Medulla oblongata (tissue), 1 donor: Measurements from ENCODE around the gene FAM149A.

Experiments
- DNase-seq: peaks from one replicate; pipeline ENCODE4 v3.0.0-alpha.2; 2015; ENCODE audit errors: extremely low spot score

FAM149A gene

GRCh38 chr4:186202490-186203140, 98.1 kb downstream of the FAM149A start:
- DNase-seq: no peak

DNA sequence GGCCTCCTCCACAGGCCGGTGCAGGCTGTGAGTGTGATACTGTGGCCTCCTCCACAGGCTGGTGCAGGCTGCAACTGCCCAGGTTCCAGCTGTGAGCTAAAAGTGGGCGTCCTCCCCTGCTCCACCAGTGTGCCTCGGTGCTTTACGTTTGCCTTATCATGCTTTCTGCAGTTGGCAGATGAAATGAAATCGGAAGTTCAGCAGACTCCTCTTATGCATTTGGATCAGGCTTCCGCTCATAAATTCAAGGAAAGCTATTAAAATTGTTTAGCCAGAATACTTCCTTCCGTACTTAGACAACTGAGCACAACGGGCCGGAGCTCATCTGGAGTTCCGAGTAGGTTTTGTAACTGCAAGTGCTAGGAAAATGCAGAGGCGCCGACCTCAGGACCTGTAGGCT, 98.9 kb downstream of the FAM149A start:
- no peak for DNase-seq

GRCh38 chr4:186204103-186204559, 99.6 kb downstream of the FAM149A start:
- DNase-seq: no peak

DNA sequence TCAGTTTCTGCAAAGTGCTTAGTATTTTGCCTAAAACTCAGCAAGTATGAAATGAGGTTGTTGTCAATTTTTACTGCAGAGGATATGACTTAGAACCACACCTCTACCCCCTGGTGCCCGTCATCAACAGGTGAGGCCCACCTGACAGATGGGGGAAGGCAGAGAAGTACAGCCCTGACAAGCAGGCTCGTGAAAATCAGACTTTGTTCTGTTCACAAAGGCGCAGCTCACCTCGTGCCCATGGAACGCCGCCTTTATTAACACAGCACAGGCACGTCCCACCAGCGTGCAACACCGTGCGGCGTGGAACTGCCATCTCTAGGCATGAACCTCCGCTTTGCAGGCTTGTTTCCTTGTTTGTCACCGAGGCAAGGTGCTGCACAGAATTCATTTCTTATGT, 100.2 kb downstream of the FAM149A start:
- no peak for DNase-seq

DNA sequence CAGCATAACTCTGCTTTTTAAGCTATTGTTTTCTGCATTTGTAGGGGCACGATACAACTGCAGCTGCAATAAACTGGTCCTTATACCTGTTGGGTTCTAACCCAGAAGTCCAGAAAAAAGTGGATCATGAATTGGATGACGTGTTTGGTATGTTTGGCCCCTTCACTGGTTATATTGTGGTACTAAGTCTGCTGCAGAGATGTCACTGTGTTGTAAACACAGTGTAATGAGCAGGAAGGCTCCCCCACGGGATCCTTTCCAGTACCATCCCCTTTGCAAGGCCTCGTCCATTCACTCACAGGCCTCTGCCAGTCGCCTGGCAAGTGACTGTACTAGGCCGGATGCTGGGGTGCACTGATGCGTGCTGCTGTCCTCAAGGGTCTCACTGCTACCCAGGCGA, 100.7 kb downstream of the FAM149A start:
- no peak for DNase-seq

DNA sequence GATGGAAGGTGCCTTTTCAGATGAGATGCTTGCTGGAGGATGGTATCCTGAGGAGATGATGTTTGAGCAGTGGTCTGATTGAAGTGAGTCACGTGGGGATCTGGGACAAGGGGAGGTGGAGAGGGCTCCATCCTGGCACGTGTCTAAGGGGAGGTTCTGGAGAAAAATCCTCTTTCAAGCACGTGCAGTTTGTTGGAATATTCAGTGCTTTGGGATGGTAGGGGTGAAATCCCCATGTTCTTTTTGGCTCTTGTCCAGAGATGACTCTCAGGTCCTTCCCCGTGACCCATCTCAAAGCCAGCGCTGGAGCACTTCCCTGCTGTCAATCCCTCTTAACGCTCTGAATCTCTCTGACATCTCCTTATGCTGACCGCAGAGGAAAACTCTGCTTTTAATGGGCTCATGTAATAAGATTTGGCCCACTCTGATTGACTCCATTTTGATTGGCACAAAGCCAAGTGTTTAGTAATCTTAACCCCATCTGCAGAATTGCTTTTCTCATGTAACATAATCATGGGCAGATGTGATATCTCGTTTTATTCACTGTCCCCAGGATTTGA, 112.0 kb downstream of the FAM149A start:
- DNase-seq: no peak

DNA sequence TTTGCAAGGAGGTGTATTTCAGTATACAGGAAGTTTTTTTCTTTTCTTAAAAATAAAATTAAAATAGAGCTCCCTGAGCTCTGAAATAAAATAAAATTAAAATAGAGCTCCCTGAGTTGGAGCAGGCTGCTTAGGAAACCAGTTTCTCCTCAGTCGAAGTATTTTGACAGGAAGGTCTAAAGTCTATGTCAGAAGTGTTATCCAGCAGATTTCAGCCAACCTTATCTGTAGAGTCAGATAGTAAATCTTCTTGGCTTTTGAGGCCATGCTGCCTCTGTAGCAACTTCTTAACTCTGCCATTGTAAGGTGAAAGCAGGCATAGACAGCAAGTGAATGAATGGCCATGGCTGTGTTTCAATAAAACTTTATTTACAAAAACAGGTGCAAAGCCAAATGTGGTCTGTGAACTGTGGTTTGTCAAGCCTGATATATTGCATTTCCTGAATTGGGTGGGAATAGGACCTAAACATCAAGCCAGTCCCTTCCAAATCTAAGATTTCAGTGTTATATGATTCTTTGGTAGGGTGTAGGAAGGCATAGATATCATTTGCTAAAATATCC, 113.3 kb downstream of the FAM149A start:
- DNase-seq: no peak

GRCh38 chr4:186221624-186222023, 117.1 kb downstream of the FAM149A start:
- no peak for DNase-seq
